NCI-H345 treated with DMSO at 0.1 percent for 48 hours (cell line): Measurements from ENCODE around the gene ACBD6.

ENCODE experiments used
- DNase-seq: peaks from one replicate; lab custom pipeline; 2025; ENCODE audit not compliant: unreplicated experiment; lab: John Stamatoyannopoulos, UW

ACBD6 gene

GRCh38 chr1:180301135-180301742 is 201.1 kb downstream of the ACBD6 start:
- DNase-seq, result no peak

GRCh38 chr1:180299479-180300221 is 202.7 kb downstream of the ACBD6 start:
- no peak for DNase-seq

- DNase-seq, result no peak
These were observed 206.4 kb downstream of the ACBD6 start for GRCh38 chr1:180295999-180296398.

- no peak for DNase-seq
These were observed 207.7 kb downstream of the ACBD6 start for GRCh38 chr1:180294711-180295110.

- no peak for DNase-seq
These were observed 211.4 kb downstream of the ACBD6 start for GRCh38 chr1:180291004-180291403.

GRCh38 chr1:180290265-180291001 is 211.9 kb downstream of the ACBD6 start:
- DNase-seq, result no peak

GRCh38 chr1:180288940-180289339 is 213.4 kb downstream of the ACBD6 start:
- DNase-seq, result no peak

- no peak for DNase-seq
These were observed 214.2 kb downstream of the ACBD6 start for GRCh38 chr1:180287988-180288705.

GRCh38 chr1:180286417-180286816 is 216.0 kb downstream of the ACBD6 start:
- DNase-seq, result no peak

- no peak for DNase-seq
These were observed 219.3 kb downstream of the ACBD6 start for GRCh38 chr1:180283098-180283497.

GRCh38 chr1:180282401-180283044 is 219.9 kb downstream of the ACBD6 start:
- DNase-seq, result no peak

GRCh38 chr1:180281490-180281889 is 220.9 kb downstream of the ACBD6 start:
- DNase-seq, result no peak

GRCh38 chr1:180280617-180281016 is 221.8 kb downstream of the ACBD6 start:
- no peak for DNase-seq

GRCh38 chr1:180279651-180280050 is 222.7 kb downstream of the ACBD6 start:
- DNase-seq, result no peak

- no peak for DNase-seq
These were observed 223.6 kb downstream of the ACBD6 start for GRCh38 chr1:180278596-180279395.

- no peak for DNase-seq
These were observed 224.2 kb downstream of the ACBD6 start for GRCh38 chr1:180278194-180278515.

- DNase-seq, result no peak
These were observed 224.7 kb downstream of the ACBD6 start for GRCh38 chr1:180277476-180278193.

GRCh38 chr1:180275726-180276125 is 226.7 kb downstream of the ACBD6 start:
- DNase-seq, result no peak

GRCh38 chr1:180274221-180274620 is 228.2 kb downstream of the ACBD6 start:
- no peak for DNase-seq

GRCh38 chr1:180273066-180273465 is 229.3 kb downstream of the ACBD6 start:
- DNase-seq, result no peak
